Activated CD4-positive, alpha-beta memory T cell treated with anti-CD3 and anti-CD28 coated beads, Interleukin-2, amount 10 ng/mL, durations not matched to agents 7 days and 5 days (primary cell): Measurements from ENCODE around the gene PRR36. TPM values are rescaled to one million over a fixed set of nuclear protein-coding genes. Genes with fewer than 3 reads are reported as not detected.
"Not testable (repeated sequence)": the region's sequence is repeated elsewhere in the genome, so short reads cannot be mapped to it uniquely, and the experiment has no call there.

Experiments
- CTCF ChIA-PET: fragments of 350-600 bp; sonication (Branson Sonifier 250); formaldehyde crosslinking; loops from one replicate; lab custom pipeline; 2021; ENCODE audit warnings: antibody characterized with exemption, inconsistent platforms; lab: Charles Lee
- POLR2A ChIA-PET: fragments of 350-600 bp; sonication (Branson Sonifier 250); formaldehyde crosslinking; loops from one replicate; lab custom pipeline; 2021; ENCODE audit warnings: antibody characterized with exemption; lab: Charles Lee
- DNase-seq: peaks from one replicate; pipeline ENCODE4 v3.0.0-alpha.2; 2020
- H3K27ac Mint-ChIP-seq: one replicate; pipeline ENCODE4 v1.8.0; 2021; ENCODE audit warnings: mild to moderate bottlenecking, mixed read lengths
- H3K27me3 Mint-ChIP-seq: one replicate; pipeline ENCODE4 v1.8.0; 2021; ENCODE audit warnings: mixed read lengths
- H3K36me3 Mint-ChIP-seq: one replicate; pipeline ENCODE4 v1.8.0; 2021; ENCODE audit warnings: low read depth, mixed read lengths
- H3K4me1 Mint-ChIP-seq: one replicate; pipeline ENCODE4 v1.8.0; 2021; ENCODE audit warnings: mixed read lengths
- H3K4me3 Mint-ChIP-seq: one replicate; pipeline ENCODE4 v1.8.0; 2021; ENCODE audit warnings: mild to moderate bottlenecking, mixed read lengths
- H3K9me3 Mint-ChIP-seq: one replicate; pipeline ENCODE4 v1.8.0; 2021; ENCODE audit warnings: mixed read lengths
- total RNA-seq, 2 experiments: library from RNA; stranded (reverse); gene quantifications; one replicate each; pipeline ENCODE4 v1.2.3, GENCODE V29; 2021

The PRR36 gene
- under 1 TPM; 0.05 to 0.13 TPM for total RNA-seq

- CTCF ChIA-PET, result no interaction called here
- POLR2A ChIA-PET, result no interaction called here
These were observed at the start of gene PRR36 for GRCh38 chr19:7874076-7874896. PRR36 (minus strand) TSS chr19:7874390; CDS start chr19:7873689, 701 bp downstream.

GRCh38 chr19:7923295-7924191, 49.4 kb upstream of the PRR36 start:
- Mint-ChIP-seq H3K4me3 (no peak overlapping the region), H3K27ac (no peak overlapping the region), H3K9me3 (no peaks in the 10 kb centered on the region), H3K4me1 (peaks cover 37% of the 10 kb centered on the region), H3K36me3 (no peaks in the 10 kb centered on the region), H3K27me3 (peaks cover 8% of the 10 kb centered on the region)
- POLR2A ChIA-PET, result no interaction called here
- no peak for DNase-seq
- CTCF ChIA-PET, result interaction anchor here (1.1 kb wide), 1 partner anchor 54 kb away, joined by 4 read pairs; no protein-coding TSS in a partner anchor

More at GRCh38 chr19:7874076-7874896, at the start of gene PRR36:
- Mint-ChIP-seq H3K4me1 (peaks cover 28% of the 10 kb centered on the region), H3K27me3 (peaks cover 29% of the 10 kb centered on the region), H3K36me3 (no peaks in the 10 kb centered on the region), H3K4me3 (no peak within 1 kb of the TSS), H3K9me3 (no peaks in the 10 kb centered on the region), H3K27ac (no peak within 1 kb of the TSS)
- no peak for DNase-seq

GRCh38 chr19:7922836-7923195, 48.6 kb upstream of the PRR36 start:
- Mint-ChIP-seq H3K4me3 (no peak overlapping the region), H3K27ac (no peak overlapping the region), H3K9me3 (no peaks in the 10 kb centered on the region), H3K4me1 (peaks cover 39% of the 10 kb centered on the region), H3K27me3 (peaks cover 15% of the 10 kb centered on the region), H3K36me3 (no peaks in the 10 kb centered on the region)
- POLR2A ChIA-PET, result no interaction called here
- CTCF ChIA-PET, result interaction anchor here (3.3 kb wide), 1 partner anchor 19 kb away, joined by 23 read pairs; the partner anchor contains the start of gene MAP2K7
- DNase-seq, result no peak

GRCh38 chr19:7921967-7922835, 48.0 kb upstream of the PRR36 start:
- Mint-ChIP-seq H3K27me3 (peaks cover 15% of the 10 kb centered on the region), H3K27ac (no peak overlapping the region), H3K4me3 (peak overlapping the region; percentile 8), H3K4me1 (peaks cover 40% of the 10 kb centered on the region), H3K36me3 (no peaks in the 10 kb centered on the region), H3K9me3 (no peaks in the 10 kb centered on the region)
- CTCF ChIA-PET, result interaction anchor here (3.3 kb wide), 1 partner anchor 18 kb away, joined by 23 read pairs; the partner anchor contains the start of gene MAP2K7
- POLR2A ChIA-PET, result interaction anchor here (3.2 to 3.3 kb wide), 2 partner anchors 13 to 22 kb away, joined by 17 to 26 read pairs; partner anchors contain the start of gene TIMM44
- no peak for DNase-seq

GRCh38 chr19:7921302-7921966, 47.2 kb upstream of the PRR36 start:
- Mint-ChIP-seq H3K27me3 (peaks cover 18% of the 10 kb centered on the region), H3K27ac (peak overlapping the region; percentile 80), H3K4me1 (peaks cover 42% of the 10 kb centered on the region), H3K4me3 (peak overlapping the region; percentile 82), H3K36me3 (no peaks in the 10 kb centered on the region), H3K9me3 (no peaks in the 10 kb centered on the region)
- CTCF ChIA-PET, result interaction anchor here (1.4 to 3.3 kb wide), 6 partner anchors 8 to 353 kb away, joined by 5 to 26 read pairs (median 21); partner anchors contain the start of genes MAP2K7, TIMM44 and TRAPPC5
- no peak for DNase-seq
- POLR2A ChIA-PET, result interaction anchor here (1.3 to 3.3 kb wide), 7 partner anchors 8 to 59 kb away, joined by 3 to 26 read pairs (median 8); partner anchors contain the start of genes MAP2K7 and TIMM44

- Mint-ChIP-seq H3K4me1 (peaks cover 41% of the 10 kb centered on the region), H3K36me3 (no peaks in the 10 kb centered on the region), H3K4me3 (peak overlapping the region; percentile 82), H3K27me3 (peaks cover 22% of the 10 kb centered on the region), H3K9me3 (no peaks in the 10 kb centered on the region), H3K27ac (peak overlapping the region; percentile 81)
- CTCF ChIA-PET, result interaction anchor here (1.0 to 3.3 kb wide), 7 partner anchors 9 to 352 kb away, joined by 3 to 26 read pairs (median 19); partner anchors contain the start of genes MAP2K7, TIMM44 and TRAPPC5
- POLR2A ChIA-PET, result interaction anchor here (0.8 to 3.3 kb wide), 12 partner anchors 9 to 822 kb away, joined by 3 to 26 read pairs (median 4); partner anchors contain the start of genes ELAVL1, MAP2K7, PET100 and TIMM44
- DNase-seq, result peak; percentile 100
These were observed 46.5 kb upstream of the PRR36 start for GRCh38 chr19:7920519-7921301.

- Mint-ChIP-seq H3K4me3 (peak within 1 kb of the TSS; percentile 82), H3K27me3 (peaks cover 27% of the 10 kb centered on the region), H3K4me1 (peaks cover 43% of the 10 kb centered on the region), H3K36me3 (no peaks in the 10 kb centered on the region), H3K9me3 (no peaks in the 10 kb centered on the region), H3K27ac (peak within 1 kb of the TSS; percentile 81)
- DNase-seq, result peak; percentile 98
- ChIA-PET POLR2A (interaction anchor here (0.8 to 3.3 kb wide), 11 partner anchors 8 to 821 kb away, joined by 3 to 26 read pairs (median 5); partner anchors contain the start of genes ELAVL1, MAP2K7, PET100 and TIMM44), CTCF (interaction anchor here (0.5 to 3.3 kb wide), 9 partner anchors 10 to 352 kb away, joined by 3 to 26 read pairs (median 8); partner anchors contain the start of genes MAP2K7, PET100, TIMM44 and TRAPPC5)
These were observed 45.7 kb upstream of the PRR36 start, which contains the start of gene SNAPC2 for GRCh38 chr19:7919610-7920518. SNAPC2 (plus strand) TSS chr19:7920338; CDS start chr19:7920367, 29 bp downstream.

GRCh38 chr19:7918615-7919421, 44.6 kb upstream of the PRR36 start:
- CTCF ChIA-PET, result interaction anchor here (0.8 to 2.7 kb wide), 8 partner anchors 11 to 50 kb away, joined by 3 to 26 read pairs (median 6); partner anchors contain the start of genes MAP2K7 and TIMM44
- peak overlapping the region; percentile 74 for H3K4me3 Mint-ChIP-seq
- DNase-seq, result no peak
- H3K27ac Mint-ChIP-seq, result no peak overlapping the region
- H3K9me3 Mint-ChIP-seq, result no peaks in the 10 kb centered on the region
- H3K27me3 Mint-ChIP-seq, result peaks cover 27% of the 10 kb centered on the region
- POLR2A ChIA-PET, result interaction anchor here (1.3 to 3.3 kb wide), 4 partner anchors 8 to 25 kb away, joined by 3 to 26 read pairs (median 17); partner anchors contain the start of genes MAP2K7 and TIMM44
- no peaks in the 10 kb centered on the region for H3K36me3 Mint-ChIP-seq
- peaks cover 40% of the 10 kb centered on the region for H3K4me1 Mint-ChIP-seq

GRCh38 chr19:7918062-7918614, 43.9 kb upstream of the PRR36 start:
- not testable (repeated sequence) for DNase-seq, H3K9me3 Mint-ChIP-seq, H3K36me3 Mint-ChIP-seq, H3K27ac Mint-ChIP-seq
- ChIA-PET POLR2A (interaction anchor here (1.2 to 1.4 kb wide), 3 partner anchors 8 to 26 kb away, joined by 3 to 8 read pairs (median 3); partner anchors contain the start of gene MAP2K7), CTCF (interaction anchor here (0.8 to 1.9 kb wide), 5 partner anchors 14 to 49 kb away, joined by 3 to 7 read pairs (median 4); partner anchors contain the start of genes MAP2K7 and TIMM44)
- Mint-ChIP-seq H3K27me3 (peaks cover 27% of the 10 kb centered on the region), H3K4me3 (peak overlapping the region; percentile 58), H3K4me1 (peaks cover 40% of the 10 kb centered on the region)
